Lower lobe of right lung (tissue), 2 donors: ENCODE measurements around the gene RNF31. TPM values are rescaled to one million over a fixed set of nuclear protein-coding genes. Genes with fewer than 3 reads are reported as not detected.

Experiments used
- ATAC-seq, 2 donors: fragments of 200-7000 bp; cut with Tn5 transposase; one replicate each; pipeline ENCODE4 v1.9.1; 2020 to 2022; ENCODE audit warnings: mild to moderate bottlenecking in 2 of 2, moderate library complexity in 2 of 2
- DNase-seq: peaks from one replicate; pipeline ENCODE4 v3.0.0-alpha.2; 2020
- H3K27ac ChIP-seq: fragments of 200-600 bp; one replicate; pipeline ENCODE4 v1.8.0; 2022
- H3K27me3 ChIP-seq: fragments of 200-600 bp; one replicate; pipeline ENCODE4 v1.8.0; 2022; ENCODE audit warnings: low read depth
- H3K36me3 ChIP-seq: fragments of 200-600 bp; one replicate; pipeline ENCODE4 v1.8.0; 2022; ENCODE audit warnings: mild to moderate bottlenecking
- H3K4me1 ChIP-seq: fragments of 200-600 bp; one replicate; pipeline ENCODE4 v1.8.0; 2022
- H3K4me3 ChIP-seq: fragments of 200-600 bp; one replicate; pipeline ENCODE4 v1.8.0; 2022; ENCODE audit warnings: mild to moderate bottlenecking
- H3K9me3 ChIP-seq: fragments of 200-600 bp; one replicate; pipeline ENCODE4 v1.8.0; 2022
- CTCF ChIP-seq: fragments of 200-600 bp; IDR thresholded peaks from one replicate; pipeline ENCODE4 v1.8.0; 2022; ENCODE audit warnings: antibody characterized with exemption, mild to moderate bottlenecking
- intact Hi-C: fragments of 100-400 bp; cut with DNase I; formaldehyde crosslinking; loops from one replicate; pipeline ENCODE4 v1.11.0; 2022
- microRNA-seq: library from miRNA; unstranded; fragments of <30 nt; microRNA quantifications from one replicate; pipeline ENCODE4 v1.2.0, GENCODE V29; 2020; ENCODE audit warnings: borderline number of aligned reads
- total RNA-seq: library from RNA; stranded (reverse); fragmentation: NEBNext Ultra II Directional; extraction: Animal tissue kit (Norgen Biotek cat#: 25700); gene quantifications from one replicate; pipeline ENCODE4 v1.2.1, GENCODE V29; 2021
- donor health status: DM: no; HTN: yes; CAD: no; lungs with severe emphysema.

RNF31 gene
- total RNA-seq, 1 donor from 2014 or later = 67.3 TPM

DNA sequence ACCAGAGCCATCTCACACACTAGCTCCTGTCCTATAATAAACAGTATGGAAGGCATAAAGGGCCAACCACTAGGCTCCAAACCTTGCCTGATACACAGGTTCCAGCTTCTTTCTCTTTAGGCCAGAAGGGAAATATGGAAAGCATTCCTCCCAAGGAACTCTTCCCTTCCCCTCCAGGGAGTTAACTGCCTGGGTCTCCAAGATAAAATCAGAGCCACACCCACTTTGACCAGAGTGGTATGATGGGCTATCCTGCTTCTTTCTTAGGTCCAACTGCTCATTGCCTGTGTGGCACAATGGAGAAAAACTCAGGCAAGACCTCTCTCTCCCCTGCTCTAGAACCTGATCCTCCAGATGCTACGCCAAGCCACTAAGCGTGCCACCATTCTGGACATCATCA lies 60.3 kb downstream of the RNF31 start:
- Histone ChIP-seq H3K4me1 (peaks cover 6% of the 10 kb centered on the region), H3K9me3 (no peaks in the 10 kb centered on the region), H3K27me3 (no peaks in the 10 kb centered on the region), H3K36me3 (peaks cover 71% of the 10 kb centered on the region), H3K4me3 (no peak overlapping the region), H3K27ac (no peak overlapping the region)
- intact Hi-C loops = no loop called here
- ATAC-seq = no peak
- TF ChIP-seq CTCF = no peak
- no peak for DNase-seq

Small RNAs within 50 kb of the gene (microRNA-seq; reads per million reads assigned to microRNA genes)
- not detected for gene MIR7703

Other genes with a start within 250 kb of the RNF31 start
- 35.4 TPM for gene DHRS4, start 193.7 kb upstream of the RNF31 start, total RNA-seq
- 19.4 TPM for gene DHRS4L2, start 158.6 kb upstream of the RNF31 start, total RNA-seq
- gene CARMIL3, start 95.5 kb upstream of the RNF31 start, total RNA-seq = 0.95 TPM
- gene CPNE6, start 75.9 kb upstream of the RNF31 start, total RNA-seq = not detected
- 42.8 TPM for gene PCK2, start 53.2 kb upstream of the RNF31 start, total RNA-seq
- 64.9 TPM for gene DCAF11, start 32.7 kb upstream of the RNF31 start, total RNA-seq
- 2.0 TPM for gene NRL, start 32.5 kb upstream of the RNF31 start, total RNA-seq
- 0.97 TPM for gene FITM1, start 16.8 kb upstream of the RNF31 start, total RNA-seq
- 198 TPM for gene PSME1, start 11.3 kb upstream of the RNF31 start, total RNA-seq
- 9.3 TPM for gene EMC9, start 5.9 kb upstream of the RNF31 start, total RNA-seq
- 144 TPM for gene PSME2, start 888 bp upstream of the RNF31 start, total RNA-seq
- 158 TPM for gene IRF9, start 13.8 kb downstream of the RNF31 start, total RNA-seq
- gene REC8, start 24.6 kb downstream of the RNF31 start, total RNA-seq = 18.4 TPM
- 18.3 TPM for gene IPO4, start 41.3 kb downstream of the RNF31 start, total RNA-seq
- gene TM9SF1, start 47.9 kb downstream of the RNF31 start, total RNA-seq = 48.9 TPM
- gene TSSK4, start 58.2 kb downstream of the RNF31 start, total RNA-seq = 0.74 TPM
- gene CHMP4A, start 66.0 kb downstream of the RNF31 start, total RNA-seq = 41.9 TPM
- 13.3 TPM for gene MDP1, start 68.6 kb downstream of the RNF31 start, total RNA-seq
- 132 TPM for gene NEDD8, start 84.9 kb downstream of the RNF31 start, total RNA-seq
- gene GMPR2, start 85.4 kb downstream of the RNF31 start, total RNA-seq = 72.3 TPM
- 85.7 TPM for gene TINF2, start 95.1 kb downstream of the RNF31 start, total RNA-seq
- gene TGM1, start 115.7 kb downstream of the RNF31 start, total RNA-seq = 5.9 TPM
- gene RABGGTA, start 124.1 kb downstream of the RNF31 start, total RNA-seq = 50.4 TPM
- gene DHRS1, start 152.3 kb downstream of the RNF31 start, total RNA-seq = 22.7 TPM
- gene NOP9, start 152.4 kb downstream of the RNF31 start, total RNA-seq = 22.0 TPM
- gene CIDEB, start 160.5 kb downstream of the RNF31 start, total RNA-seq = 16.4 TPM
- gene LTB4R2, start 162.6 kb downstream of the RNF31 start, total RNA-seq = 5.9 TPM
- 14.1 TPM for gene LTB4R, start 164.0 kb downstream of the RNF31 start, total RNA-seq
- 42.7 TPM for gene ADCY4, start 187.6 kb downstream of the RNF31 start, total RNA-seq
- gene RIPK3, start 192.5 kb downstream of the RNF31 start, total RNA-seq = 27.9 TPM
- 37.0 TPM for gene NFATC4, start 220.7 kb downstream of the RNF31 start, total RNA-seq